Stomach smooth muscle (tissue), 2 donors: ENCODE results near the gene FADS3.

ENCODE experiments used
- H3K27ac ChIP-seq: one replicate; pipeline ENCODE4 v1.7.0; 2013; ENCODE audit warnings: mild to moderate bottlenecking, low read length, inconsistent platforms
- H3K27me3 ChIP-seq, 2 donors: one replicate each; pipeline ENCODE4 v1.7.0; 2013; ENCODE audit warnings: low read length in 2 of 2; ENCODE audit not compliant: insufficient read depth in 2 of 2, control insufficient read depth in 1 of 2
- H3K36me3 ChIP-seq, 2 donors: one replicate each; pipeline ENCODE4 v1.7.0; 2013; ENCODE audit warnings: low read length in 2 of 2; ENCODE audit not compliant: control insufficient read depth in 2 of 2, insufficient read depth in 2 of 2
- H3K4me1 ChIP-seq: one replicate; pipeline ENCODE4 v1.7.0; 2013; ENCODE audit warnings: low read length; ENCODE audit not compliant: control insufficient read depth, insufficient read depth
- H3K4me3 ChIP-seq, 2 donors: one replicate each; pipeline ENCODE4 v1.7.0; 2013; ENCODE audit warnings: low read length in 2 of 2
- H3K9ac ChIP-seq, 2 donors: one replicate each; pipeline ENCODE4 v1.7.0; 2013; ENCODE audit warnings: low read length in 2 of 2, mild to moderate bottlenecking in 1 of 2
- H3K9me3 ChIP-seq, 2 donors: one replicate each; pipeline ENCODE4 v1.7.0; 2013; ENCODE audit warnings: low read length in 2 of 2; ENCODE audit not compliant: control insufficient read depth in 2 of 2
- donor health status: healthy.
- donor health status: Pancreatic carcinoma.

The FADS3 gene, protein sequence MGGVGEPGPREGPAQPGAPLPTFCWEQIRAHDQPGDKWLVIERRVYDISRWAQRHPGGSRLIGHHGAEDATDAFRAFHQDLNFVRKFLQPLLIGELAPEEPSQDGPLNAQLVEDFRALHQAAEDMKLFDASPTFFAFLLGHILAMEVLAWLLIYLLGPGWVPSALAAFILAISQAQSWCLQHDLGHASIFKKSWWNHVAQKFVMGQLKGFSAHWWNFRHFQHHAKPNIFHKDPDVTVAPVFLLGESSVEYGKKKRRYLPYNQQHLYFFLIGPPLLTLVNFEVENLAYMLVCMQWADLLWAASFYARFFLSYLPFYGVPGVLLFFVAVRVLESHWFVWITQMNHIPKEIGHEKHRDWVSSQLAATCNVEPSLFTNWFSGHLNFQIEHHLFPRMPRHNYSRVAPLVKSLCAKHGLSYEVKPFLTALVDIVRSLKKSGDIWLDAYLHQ

DNA sequence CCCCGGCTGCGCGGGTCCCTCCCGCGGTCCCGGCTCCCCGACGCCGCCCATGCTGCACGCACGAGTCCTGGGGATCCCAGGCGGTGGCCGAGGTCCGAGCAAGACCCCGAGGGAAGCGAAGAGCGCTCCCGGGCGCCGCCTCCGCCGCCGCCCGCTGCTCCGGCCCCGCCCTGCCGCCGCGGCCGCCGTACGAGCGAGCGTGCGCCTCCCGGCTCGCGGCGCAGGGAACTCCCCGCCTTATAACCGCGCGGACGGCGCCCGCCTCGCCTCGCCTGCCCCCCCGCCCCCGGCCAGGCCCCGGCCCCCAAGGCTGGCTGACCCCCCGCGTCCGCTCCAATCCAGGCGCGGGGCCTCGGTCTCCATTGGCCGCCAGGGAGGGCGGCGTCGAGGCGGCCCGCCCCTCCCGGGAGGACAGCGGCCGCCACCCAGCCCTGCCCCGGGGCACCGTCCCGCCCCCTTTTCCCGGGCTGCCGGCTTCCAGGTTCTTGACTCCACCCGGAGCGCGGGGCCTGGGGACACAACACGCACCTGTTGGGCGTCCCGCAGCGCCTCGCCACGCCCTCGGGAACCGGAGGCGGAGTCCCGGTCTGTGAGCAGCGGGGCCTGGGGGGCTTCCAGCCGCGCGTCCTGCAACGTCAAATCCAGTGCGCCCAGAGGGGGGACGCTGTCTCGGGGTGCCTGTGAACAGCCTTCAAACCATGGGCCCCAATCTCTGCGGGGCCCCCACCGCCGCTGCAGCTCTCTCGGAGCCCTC, at the start of gene FADS3:
FADS3 (minus strand) TSS at position 215 of the 754 bp plus-strand sequence; CDS start at position 51, 164 bp downstream.
- H3K4me1 ChIP-seq, result peaks cover 36% of the 10 kb centered on the region
- H3K9ac ChIP-seq, result peak within 1 kb of the TSS; percentile 66 to 69
- no peaks in the 10 kb centered on the region for H3K27me3 ChIP-seq
- H3K9me3 ChIP-seq, result no peaks in the 10 kb centered on the region
- peak within 1 kb of the TSS; percentile 67 for H3K27ac ChIP-seq
- no peaks in the 10 kb centered on the region for H3K36me3 ChIP-seq
- peak within 1 kb of the TSS; percentile 70 to 84 for H3K4me3 ChIP-seq

DNA sequence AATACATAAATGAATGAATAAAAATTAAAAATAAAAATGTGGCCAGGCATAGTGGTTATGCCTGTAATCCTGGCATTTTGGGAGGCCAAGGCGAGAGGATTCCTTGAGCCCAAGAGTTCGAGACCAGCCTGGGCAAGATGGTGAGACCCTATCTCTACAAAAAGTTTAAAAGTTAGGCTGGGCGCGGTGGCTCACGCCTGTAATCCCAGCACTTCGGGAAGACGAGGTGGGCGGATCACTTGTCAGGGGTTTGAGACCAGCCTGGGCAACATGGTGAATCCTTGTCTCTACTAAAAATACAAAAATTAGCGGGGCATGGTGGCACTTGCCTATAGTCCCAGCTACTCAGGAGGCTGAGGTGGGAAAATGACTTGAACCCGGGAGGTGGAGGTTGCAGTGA, 49.1 kb upstream of the FADS3 start:
- H3K9me3 ChIP-seq, result no peaks in the 10 kb centered on the region
- no peak overlapping the region for H3K27ac ChIP-seq
- no peaks in the 10 kb centered on the region for H3K27me3 ChIP-seq
- H3K4me3 ChIP-seq, result no peak overlapping the region
- H3K36me3 ChIP-seq, result no peaks in the 10 kb centered on the region
- H3K4me1 ChIP-seq, result no peaks in the 10 kb centered on the region
- H3K9ac ChIP-seq, result no peak overlapping the region

DNA sequence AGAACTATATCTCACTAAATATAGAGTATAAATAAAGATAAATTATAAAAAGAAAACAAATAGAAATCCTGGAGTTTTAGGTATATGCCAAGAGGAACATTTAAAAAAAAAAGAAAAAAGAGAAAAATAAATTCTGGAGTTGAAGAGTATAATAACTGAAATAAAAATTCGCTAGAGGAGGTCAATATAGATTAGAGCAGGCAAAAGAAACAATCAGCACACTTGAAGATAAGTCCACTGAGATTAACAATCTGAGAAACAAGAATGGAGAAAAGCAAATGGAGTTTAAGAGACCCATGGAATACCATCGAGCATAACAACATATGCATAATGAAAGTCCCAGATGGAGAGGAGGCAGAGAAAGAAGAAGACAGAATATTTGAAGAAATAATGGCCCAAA, 44.5 kb upstream of the FADS3 start:
- no peak overlapping the region for H3K9ac ChIP-seq
- H3K4me3 ChIP-seq, result no peak overlapping the region
- no peaks in the 10 kb centered on the region for H3K4me1 ChIP-seq
- H3K27ac ChIP-seq, result no peak overlapping the region
- no peaks in the 10 kb centered on the region for H3K9me3 ChIP-seq
- H3K27me3 ChIP-seq, result no peaks in the 10 kb centered on the region
- H3K36me3 ChIP-seq, result no peaks in the 10 kb centered on the region

DNA sequence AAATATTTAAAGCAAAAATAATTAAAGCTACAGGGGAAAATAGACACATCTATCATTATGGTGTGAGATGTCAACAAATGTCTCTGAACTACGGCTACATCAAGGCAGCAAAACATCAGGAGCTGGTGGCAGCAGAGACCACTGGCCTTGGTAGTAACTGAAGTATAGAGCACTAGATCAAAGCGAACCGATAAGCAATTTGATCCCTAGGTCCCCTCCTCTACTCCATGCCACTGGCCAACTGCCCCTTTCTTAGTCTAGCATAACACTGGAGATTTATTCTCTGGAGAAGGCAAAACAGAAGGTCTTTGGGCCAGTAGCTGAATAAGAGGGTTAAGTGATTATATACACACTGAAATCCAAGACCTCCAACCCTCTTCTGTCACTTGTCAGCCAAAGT, 39.6 kb upstream of the FADS3 start:
- H3K9ac ChIP-seq, result no peak overlapping the region
- H3K4me3 ChIP-seq, result no peak overlapping the region
- H3K36me3 ChIP-seq, result no peaks in the 10 kb centered on the region
- H3K27me3 ChIP-seq, result no peaks in the 10 kb centered on the region
- H3K9me3 ChIP-seq, result no peaks in the 10 kb centered on the region
- H3K27ac ChIP-seq, result no peak overlapping the region
- H3K4me1 ChIP-seq, result no peaks in the 10 kb centered on the region

DNA sequence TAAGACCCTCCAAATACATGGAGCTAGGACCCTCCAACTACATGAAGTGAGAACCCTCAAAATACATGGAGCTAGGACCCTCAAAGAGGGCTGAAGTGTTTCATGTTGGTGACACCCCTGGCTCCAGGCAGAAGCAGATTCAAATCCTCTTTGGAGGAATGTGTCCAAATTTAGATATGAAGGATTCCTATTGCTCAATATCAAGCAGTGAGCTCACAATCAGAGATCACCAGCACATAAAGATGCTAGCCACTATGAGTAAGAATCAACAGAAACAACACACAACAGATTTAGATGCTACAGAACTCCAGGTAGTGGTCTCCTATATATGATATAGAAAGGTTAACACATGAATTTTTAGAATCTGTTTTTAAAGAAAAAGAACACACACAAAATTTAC, 37.3 kb upstream of the FADS3 start:
- Histone ChIP-seq H3K4me1 (peaks cover 5% of the 10 kb centered on the region), H3K27me3 (no peaks in the 10 kb centered on the region), H3K36me3 (no peaks in the 10 kb centered on the region), H3K9me3 (no peaks in the 10 kb centered on the region), H3K9ac (no peak overlapping the region), H3K27ac (no peak overlapping the region), H3K4me3 (no peak overlapping the region)

DNA sequence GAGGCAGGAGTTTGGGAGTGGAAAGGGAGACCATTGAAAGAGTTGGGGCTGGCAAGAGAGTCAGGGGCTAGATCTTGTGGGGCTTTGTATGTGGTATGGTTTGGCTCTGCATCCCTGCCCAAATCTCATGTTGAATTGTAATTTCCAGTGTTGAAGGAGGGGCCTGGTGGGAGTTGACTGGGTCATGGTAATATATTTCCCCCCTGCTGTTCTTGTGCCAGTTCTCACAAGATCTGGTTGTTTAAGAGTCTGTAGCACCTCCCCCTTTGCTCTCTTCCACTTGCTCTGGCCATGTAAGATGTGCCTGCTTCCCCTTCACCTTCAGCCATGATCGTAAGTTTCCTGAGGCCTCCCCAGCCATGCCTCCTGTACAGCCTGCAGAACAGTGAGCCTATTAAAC, 36.2 kb upstream of the FADS3 start:
- Histone ChIP-seq H3K4me1 (peaks cover 14% of the 10 kb centered on the region), H3K9me3 (no peaks in the 10 kb centered on the region), H3K27ac (no peak overlapping the region), H3K36me3 (no peaks in the 10 kb centered on the region), H3K4me3 (no peak overlapping the region), H3K9ac (no peak overlapping the region), H3K27me3 (peaks cover 0 to 2% of the 10 kb centered on the region in 2 donors)

DNA sequence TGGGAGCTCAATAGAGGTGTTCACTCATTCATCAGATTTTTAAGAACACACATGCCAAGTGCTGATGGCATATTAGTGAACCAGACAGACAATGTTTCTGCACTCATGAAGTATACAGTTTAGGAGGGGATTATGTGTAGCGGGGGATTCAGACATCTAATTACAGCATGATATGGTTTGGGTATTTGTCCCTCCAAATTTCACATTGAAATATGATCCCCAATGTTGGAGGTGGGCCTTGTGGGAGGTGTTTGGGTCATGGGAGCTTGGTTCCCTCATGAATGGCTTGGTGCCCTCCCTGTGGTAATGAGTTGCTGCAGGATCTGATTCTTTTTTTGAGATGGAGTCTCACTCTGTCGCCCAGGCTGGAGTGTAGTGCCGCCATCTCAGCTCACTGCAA, 34.9 kb upstream of the FADS3 start:
- Histone ChIP-seq H3K27ac (no peak overlapping the region), H3K36me3 (no peaks in the 10 kb centered on the region)

DNA sequence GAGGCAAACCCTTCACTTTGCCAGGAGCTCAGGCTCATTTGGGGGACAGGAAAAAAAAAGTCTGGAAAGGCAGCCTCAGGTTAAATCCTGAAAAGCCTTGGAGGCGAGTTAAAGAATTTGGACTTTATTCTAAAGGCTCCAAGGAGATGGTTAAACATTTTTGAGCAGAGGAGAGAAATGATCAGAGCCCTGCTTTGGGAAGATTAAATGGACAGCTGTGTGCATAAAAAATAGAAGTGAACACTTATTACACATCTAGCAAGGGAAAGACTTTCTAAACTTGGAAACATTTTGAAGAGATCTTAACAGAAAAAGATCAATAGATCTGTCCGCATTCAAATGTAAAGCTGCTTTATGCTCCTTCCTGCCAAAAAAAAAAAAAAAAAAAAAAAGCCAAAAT, 34.4 kb upstream of the FADS3 start:
- peaks cover 20% of the 10 kb centered on the region for H3K4me1 ChIP-seq
- H3K9me3 ChIP-seq, result no peaks in the 10 kb centered on the region
- no peak overlapping the region for H3K27ac ChIP-seq
- H3K4me3 ChIP-seq, result no peak overlapping the region
- H3K9ac ChIP-seq, result no peak overlapping the region
- no peaks in the 10 kb centered on the region for H3K36me3 ChIP-seq
- peaks cover 4 to 6% of the 10 kb centered on the region in 2 donors for H3K27me3 ChIP-seq

More for the DNA sequence above, 34.9 kb upstream of the FADS3 start:
- no peak overlapping the region for H3K4me3 ChIP-seq
- peaks cover 2 to 5% of the 10 kb centered on the region in 2 donors for H3K27me3 ChIP-seq
- peaks cover 18% of the 10 kb centered on the region for H3K4me1 ChIP-seq
- H3K9ac ChIP-seq, result no peak overlapping the region
- no peaks in the 10 kb centered on the region for H3K9me3 ChIP-seq

DNA sequence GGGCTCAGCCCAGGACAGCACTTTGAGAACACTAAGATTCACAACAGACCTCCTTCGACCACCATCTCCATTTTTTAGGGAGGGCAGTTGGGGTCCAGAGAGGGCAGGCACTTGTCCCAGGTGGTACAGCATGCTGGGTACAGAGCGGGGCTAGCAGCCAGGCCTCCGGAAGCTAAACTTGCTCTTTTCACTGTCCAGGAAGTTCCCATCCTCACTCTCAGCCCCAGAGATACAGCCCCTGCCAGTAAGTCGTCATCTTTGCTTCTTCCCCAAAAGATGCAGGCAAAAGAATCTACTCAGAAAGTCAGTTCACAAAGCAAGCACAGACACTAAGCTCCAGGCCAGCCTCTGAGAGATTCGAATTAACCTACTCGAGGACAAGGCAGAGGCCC, 32.7 kb upstream of the FADS3 start:
- Histone ChIP-seq H3K27ac (peak overlapping the region; percentile 71), H3K27me3 (peaks cover 10% of the 10 kb centered on the region in 2 donors), H3K36me3 (no peaks in the 10 kb centered on the region), H3K4me3 (no peak overlapping the region), H3K9me3 (no peaks in the 10 kb centered on the region), H3K4me1 (peaks cover 30% of the 10 kb centered on the region), H3K9ac (peak overlapping the region; percentile 25 to 47)

DNA sequence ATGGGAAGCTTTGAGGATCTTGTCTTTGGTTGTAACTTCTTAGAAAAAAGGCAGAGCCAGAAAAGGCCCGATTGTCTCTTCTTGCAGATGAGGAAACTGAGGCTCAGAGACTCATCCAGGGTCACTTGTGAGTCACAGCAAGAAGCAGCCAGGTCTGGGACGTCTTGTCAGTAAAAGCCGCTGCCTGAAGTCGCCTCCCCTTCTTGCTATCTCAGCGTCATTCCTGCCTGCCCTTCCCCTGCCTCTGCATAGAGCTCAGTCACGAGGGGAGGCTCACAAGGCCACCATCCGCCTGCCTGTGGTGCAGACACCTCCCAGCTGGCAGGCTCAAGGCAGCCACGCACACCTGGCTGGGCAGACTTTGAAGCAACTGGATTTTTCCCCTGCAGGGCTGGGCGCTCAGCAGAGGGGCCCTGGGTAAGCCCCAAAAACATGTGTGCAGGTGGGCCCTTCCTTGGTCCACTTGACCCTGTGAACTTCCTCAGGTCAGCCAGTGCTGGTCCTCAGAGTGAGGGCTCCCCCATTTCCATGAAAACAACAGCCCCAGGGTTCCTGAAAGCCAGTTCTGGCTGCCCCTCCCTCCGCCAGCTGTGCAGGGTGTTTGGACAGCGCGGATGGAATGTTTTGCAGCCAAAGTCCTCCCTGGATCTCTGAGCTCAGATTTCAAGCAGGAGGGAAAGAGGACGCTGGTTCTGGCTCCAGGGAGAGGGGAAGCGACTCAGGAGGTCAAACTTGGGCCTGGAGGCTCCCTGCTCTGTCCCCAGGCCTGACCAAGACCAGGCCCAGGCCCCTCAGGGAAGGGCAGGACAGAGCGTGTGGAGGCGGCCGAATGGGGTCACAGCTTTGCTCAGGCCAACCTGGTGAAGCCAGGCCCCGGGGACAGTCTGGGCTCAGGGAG, 32.1 kb upstream of the FADS3 start:
- Histone ChIP-seq H3K9ac (peak overlapping the region in 1 of 2 donors; percentile 25), H3K27ac (peak overlapping the region; percentile 71), H3K4me1 (peaks cover 33% of the 10 kb centered on the region)

More for the DNA sequence above, 32.1 kb upstream of the FADS3 start:
- Histone ChIP-seq H3K27me3 (peaks cover 10% of the 10 kb centered on the region in 2 donors), H3K9me3 (no peaks in the 10 kb centered on the region), H3K36me3 (no peaks in the 10 kb centered on the region), H3K4me3 (no peak overlapping the region)
